ENCODE results near the gene KDM5B.

The KDM5B gene

DNA sequence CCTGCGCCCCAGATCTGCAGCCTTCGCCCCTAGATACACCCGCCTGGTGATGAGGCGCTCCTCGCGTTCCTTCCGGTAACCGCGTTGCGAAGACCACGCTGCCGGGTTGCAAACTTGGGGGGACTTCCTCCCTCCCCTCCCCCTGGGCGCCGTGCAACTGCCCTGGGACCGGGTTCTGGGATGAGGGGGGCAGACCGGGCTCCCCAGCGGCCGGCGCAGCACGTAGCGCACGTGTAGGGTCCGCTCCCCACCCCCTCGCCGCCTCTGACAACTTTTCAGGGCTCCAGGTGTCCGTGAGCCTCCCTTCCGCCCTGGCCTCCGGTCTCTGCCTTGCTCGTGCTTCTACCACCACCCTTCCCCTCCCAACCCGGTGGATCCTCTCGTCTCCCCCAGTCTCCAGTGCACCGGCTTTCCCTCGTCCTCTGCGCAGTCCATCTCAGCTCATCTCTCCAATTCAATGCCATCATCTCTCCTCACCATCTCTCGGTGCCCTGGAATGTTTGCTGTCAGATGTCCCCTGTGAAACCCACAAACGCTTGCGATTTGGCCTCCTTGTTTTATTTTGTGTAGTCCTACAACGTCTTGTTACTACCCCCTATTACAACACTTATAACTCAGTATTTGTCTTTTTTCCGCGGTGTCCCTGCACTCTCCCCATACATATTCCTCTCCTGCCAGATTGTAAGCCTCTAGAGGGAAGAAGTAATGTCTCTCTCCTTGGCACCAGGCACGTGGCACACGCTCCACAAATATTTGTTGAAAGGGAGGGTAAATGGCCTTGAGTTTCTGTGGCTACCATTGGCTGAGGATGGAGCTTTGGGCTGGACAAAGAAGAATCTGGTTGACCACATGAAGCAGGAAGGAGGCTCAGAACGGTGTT is 3.3 kb upstream of the KDM5B start:
- H3K9ac ChIP-seq (ENCODE audit: low read depth, low read length): peak overlapping the region; percentile 83

DNA sequence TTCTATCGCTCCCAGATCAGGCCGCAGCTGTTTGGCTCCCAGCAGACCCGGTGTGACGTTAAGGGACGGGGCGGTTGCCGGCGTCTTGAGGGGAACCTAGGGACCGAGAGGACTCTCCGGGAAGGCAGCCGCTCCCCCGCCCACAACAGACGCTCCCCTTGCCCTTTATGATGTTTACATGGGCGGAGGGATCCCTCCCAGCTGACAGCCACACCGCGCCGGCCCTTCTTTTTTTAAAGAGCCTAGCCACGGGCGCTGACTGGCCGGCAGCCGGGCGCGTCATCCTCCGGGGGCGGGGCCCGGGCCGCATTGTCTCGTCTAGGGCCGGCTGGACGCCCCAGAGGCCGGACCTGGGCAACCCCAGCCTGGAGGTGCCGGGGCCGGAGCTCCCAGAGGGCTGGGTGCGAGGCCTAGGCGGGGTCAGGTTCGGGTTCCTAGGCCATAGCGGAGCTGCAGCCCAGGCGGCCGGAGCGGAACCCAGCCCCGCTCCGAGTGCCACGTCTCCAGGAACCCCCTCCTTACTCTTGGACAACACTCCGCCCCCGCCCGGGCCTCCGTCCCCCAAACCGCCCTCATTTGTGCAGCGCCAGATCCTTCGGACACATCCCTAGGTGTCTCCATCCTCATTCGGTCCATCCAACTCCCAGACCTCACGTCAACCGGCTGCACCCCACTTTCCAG is 2.5 kb upstream of the KDM5B start, which contains the start of gene PCAT6:
Gene PCAT6, plus strand, starts transcription at position 340 of the 681 bp plus-strand sequence.
- peaks cover 15% of the 10 kb centered on the region for H3K4me1 ChIP-seq (ENCODE audit: control insufficient read depth, insufficient read depth, low read length)
- peak within 1 kb of the TSS; percentile 83 for H3K9ac ChIP-seq (ENCODE audit: low read depth, low read length)
- H3K27me3 ChIP-seq (ENCODE audit: control insufficient read depth, insufficient read depth, low read length): peaks cover 21% of the 10 kb centered on the region
- H3K4me3 ChIP-seq (ENCODE audit: low read length): peak within 1 kb of the TSS; percentile 75
- H3K9me3 ChIP-seq (replicated peaks; ENCODE audit: low read length): no peaks in the 10 kb centered on the region
- no peaks in the 10 kb centered on the region for H3K36me3 ChIP-seq (ENCODE audit: insufficient read depth, low read length)
- H3K4me2 ChIP-seq (ENCODE audit: low read length): peak within 1 kb of the TSS; percentile 100

More for the DNA sequence above, 3.3 kb upstream of the KDM5B start:
- Histone ChIP-seq H3K4me3 (ENCODE audit: low read length) (peak overlapping the region; percentile 75), H3K36me3 (ENCODE audit: insufficient read depth, low read length) (no peaks in the 10 kb centered on the region), H3K4me2 (ENCODE audit: low read length) (peak overlapping the region; percentile 100), H3K4me1 (ENCODE audit: control insufficient read depth, insufficient read depth, low read length) (peaks cover 9% of the 10 kb centered on the region), H3K27me3 (ENCODE audit: control insufficient read depth, insufficient read depth, low read length) (peaks cover 25% of the 10 kb centered on the region), H3K9me3 (replicated peaks; ENCODE audit: low read length) (no peaks in the 10 kb centered on the region)

DNA sequence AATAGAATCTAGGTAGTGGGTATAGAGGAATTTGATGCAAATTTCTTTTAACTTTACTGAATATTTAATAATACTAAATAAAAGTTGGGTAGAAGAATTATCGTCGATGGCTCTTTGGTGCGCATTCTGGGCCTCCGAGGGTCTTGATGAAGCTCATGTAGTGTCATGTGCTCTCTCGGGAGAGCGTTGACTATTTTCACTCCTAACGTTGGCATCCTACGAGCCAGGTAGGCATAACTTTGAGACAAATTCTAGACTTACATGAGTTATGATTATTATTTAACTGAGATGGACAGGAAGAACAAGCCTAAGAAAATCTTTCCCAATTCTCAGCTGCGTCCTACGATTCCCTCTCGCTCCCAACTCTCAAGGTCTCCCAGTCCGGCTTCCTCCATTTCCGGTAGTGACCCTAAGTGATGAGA is 2.0 kb upstream of the KDM5B start:
- H3K9ac ChIP-seq (ENCODE audit: low read depth, low read length): peak overlapping the region; percentile 83
- H3K27me3 ChIP-seq (ENCODE audit: control insufficient read depth, insufficient read depth, low read length): peaks cover 18% of the 10 kb centered on the region
- peaks cover 21% of the 10 kb centered on the region for H3K4me1 ChIP-seq (ENCODE audit: control insufficient read depth, insufficient read depth, low read length)
- no peaks in the 10 kb centered on the region for H3K9me3 ChIP-seq (replicated peaks; ENCODE audit: low read length)
- no peaks in the 10 kb centered on the region for H3K36me3 ChIP-seq (ENCODE audit: insufficient read depth, low read length)
- H3K4me2 ChIP-seq (ENCODE audit: low read length): peak overlapping the region; percentile 100
- peak overlapping the region; percentile 75 for H3K4me3 ChIP-seq (ENCODE audit: low read length)

DNA sequence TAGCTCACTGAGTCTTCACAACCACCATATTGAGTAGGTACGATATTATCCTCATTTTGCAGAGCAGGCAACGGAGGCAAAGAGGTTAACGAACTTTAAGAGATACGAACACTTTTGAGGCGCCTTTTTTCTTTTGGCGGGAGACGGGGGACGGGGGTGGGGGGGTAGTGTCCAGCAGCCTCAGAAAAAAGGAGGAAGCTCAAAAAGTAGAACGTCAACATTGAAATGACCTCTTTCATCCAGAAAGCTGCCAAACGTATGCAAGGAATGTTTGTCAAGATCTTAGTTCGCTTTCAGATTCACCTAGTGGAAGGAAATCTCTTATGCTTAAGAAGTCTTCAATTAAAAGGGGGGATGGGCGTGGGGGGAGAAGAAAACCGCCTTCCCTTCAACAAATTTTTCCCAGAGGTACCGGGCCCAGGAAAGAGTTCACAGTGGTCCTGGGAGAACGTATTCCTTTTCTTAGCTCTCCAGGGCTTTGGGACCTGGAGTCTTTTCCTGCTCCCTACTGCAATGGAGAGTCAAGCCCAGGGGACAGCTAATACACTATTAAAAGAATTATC is 1.5 kb upstream of the KDM5B start:
- H3K4me1 ChIP-seq (ENCODE audit: control insufficient read depth, insufficient read depth, low read length): peaks cover 25% of the 10 kb centered on the region
- H3K4me2 ChIP-seq (ENCODE audit: low read length): peak overlapping the region; percentile 100
- H3K9ac ChIP-seq (ENCODE audit: low read depth, low read length): peak overlapping the region; percentile 83
- H3K4me3 ChIP-seq (ENCODE audit: low read length): no peak overlapping the region
- no peaks in the 10 kb centered on the region for H3K36me3 ChIP-seq (ENCODE audit: insufficient read depth, low read length)
- H3K27me3 ChIP-seq (ENCODE audit: control insufficient read depth, insufficient read depth, low read length): peaks cover 13% of the 10 kb centered on the region
- no peaks in the 10 kb centered on the region for H3K9me3 ChIP-seq (replicated peaks; ENCODE audit: low read length)

DNA sequence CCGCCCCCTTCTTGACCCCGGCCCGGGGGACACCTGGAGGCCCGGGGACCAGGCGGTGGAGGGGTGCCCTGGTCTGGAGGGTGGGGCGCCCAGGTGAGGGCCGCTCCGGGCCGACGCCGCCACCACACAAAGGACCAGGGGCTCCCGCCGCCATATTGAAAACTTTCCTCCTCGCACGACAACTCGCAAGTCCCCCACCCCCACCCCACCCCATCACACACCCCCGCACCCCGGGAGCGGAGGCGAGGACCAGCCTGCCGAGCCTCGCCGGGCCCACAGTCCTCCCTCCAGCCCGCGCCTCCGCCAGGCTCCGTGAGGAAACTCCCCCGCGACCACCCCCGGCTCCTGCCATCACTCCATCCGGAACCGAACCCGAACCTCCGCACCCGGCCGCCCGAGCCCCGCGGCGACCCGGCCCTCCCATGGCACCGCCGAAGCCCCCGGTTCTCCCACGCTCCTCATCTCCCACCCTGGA is 733 bp downstream of the KDM5B start:
- Histone ChIP-seq H3K4me2 (ENCODE audit: low read length) (peak overlapping the region; percentile 82), H3K9ac (ENCODE audit: low read depth, low read length) (peak overlapping the region; percentile 88), H3K4me1 (ENCODE audit: control insufficient read depth, insufficient read depth, low read length) (peaks cover 42% of the 10 kb centered on the region), H3K9me3 (replicated peaks; ENCODE audit: low read length) (no peaks in the 10 kb centered on the region), H3K27me3 (ENCODE audit: control insufficient read depth, insufficient read depth, low read length) (peaks cover 8% of the 10 kb centered on the region), H3K36me3 (ENCODE audit: insufficient read depth, low read length) (no peaks in the 10 kb centered on the region), H3K4me3 (ENCODE audit: low read length) (peak overlapping the region; percentile 98)

DNA sequence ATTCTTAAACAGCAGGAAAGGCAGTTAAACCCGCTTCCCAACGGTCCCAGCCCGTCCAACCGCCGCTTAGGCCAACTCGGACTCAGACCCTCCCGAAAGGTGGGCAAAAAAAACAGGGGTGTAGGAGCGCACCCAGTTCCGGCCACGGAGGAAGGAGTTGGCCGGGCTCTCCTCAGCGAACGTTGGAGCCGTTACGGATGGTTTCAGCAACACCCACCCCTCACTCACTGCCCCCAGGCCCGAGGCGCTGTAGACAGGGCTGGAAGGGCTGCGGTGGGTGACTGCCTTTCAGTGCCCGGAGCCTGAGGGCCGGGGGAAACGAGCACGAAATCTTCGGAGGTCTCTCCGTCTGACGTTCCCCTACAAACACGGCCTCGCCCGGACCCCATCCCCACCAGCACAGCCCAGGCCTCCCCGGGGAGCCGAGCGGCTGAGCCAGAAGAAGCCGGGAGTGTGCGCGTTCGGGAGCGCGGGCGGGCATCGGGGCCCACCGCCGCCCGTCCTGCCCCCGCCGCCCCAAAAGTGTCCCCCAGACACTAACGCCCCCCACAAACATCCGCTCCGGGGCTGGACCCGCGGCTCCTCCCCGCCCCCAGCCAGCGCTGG is 1.3 kb downstream of the KDM5B start:
- peak overlapping the region; percentile 88 for H3K9ac ChIP-seq (ENCODE audit: low read depth, low read length)
- H3K4me2 ChIP-seq (ENCODE audit: low read length): peak overlapping the region; percentile 82
- peaks cover 6% of the 10 kb centered on the region for H3K27me3 ChIP-seq (ENCODE audit: control insufficient read depth, insufficient read depth, low read length)
- H3K4me1 ChIP-seq (ENCODE audit: control insufficient read depth, insufficient read depth, low read length): peaks cover 42% of the 10 kb centered on the region
- no peaks in the 10 kb centered on the region for H3K9me3 ChIP-seq (replicated peaks; ENCODE audit: low read length)
- peak overlapping the region; percentile 98 for H3K4me3 ChIP-seq (ENCODE audit: low read length)
- H3K36me3 ChIP-seq (ENCODE audit: insufficient read depth, low read length): no peaks in the 10 kb centered on the region

DNA sequence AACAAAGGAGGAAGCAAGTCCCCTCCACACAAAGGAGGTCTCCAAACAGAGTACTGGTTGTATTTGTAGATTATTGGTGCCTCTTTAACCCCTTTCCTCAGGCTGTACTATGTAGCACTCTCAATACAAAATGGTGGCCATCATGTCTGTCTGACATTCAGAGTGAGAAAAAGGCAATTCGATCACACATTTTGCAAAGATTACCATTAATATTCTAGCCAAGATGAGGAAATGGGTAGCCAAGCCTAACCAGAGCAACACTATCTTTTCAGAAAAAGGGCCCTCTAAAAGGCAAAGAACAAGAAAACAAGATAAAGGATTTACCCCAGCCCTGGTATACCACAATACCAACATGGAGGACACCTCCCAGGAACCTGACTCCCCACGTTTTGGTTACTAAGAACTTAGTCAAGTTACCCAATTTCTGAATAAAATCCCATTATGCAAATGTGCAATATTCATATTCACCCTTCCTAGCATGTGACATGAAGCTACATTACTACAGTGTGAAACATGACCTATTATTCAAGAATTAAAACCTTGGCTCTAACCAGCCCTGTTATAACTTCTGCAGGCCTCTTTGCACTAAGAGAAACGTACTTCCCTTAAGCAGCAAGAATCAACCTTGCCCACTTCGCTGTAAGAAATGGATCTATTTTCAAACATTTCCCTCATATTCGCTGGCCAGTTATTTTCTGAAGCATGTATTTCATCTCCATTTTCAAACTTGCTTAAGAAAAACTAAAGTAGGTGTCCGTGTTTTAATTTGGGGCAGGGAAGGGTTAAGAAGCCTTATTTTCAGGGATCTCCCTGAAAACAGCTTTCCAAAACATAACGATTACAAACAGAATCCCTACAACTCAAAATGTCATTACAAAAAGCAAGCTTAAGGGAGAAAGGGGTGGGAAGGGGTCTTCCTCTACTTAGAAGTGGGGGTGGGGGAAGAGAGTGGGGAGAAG is 2.1 kb downstream of the KDM5B start:
- H3K4me1 ChIP-seq (ENCODE audit: control insufficient read depth, insufficient read depth, low read length): peaks cover 35% of the 10 kb centered on the region
- peak overlapping the region; percentile 98 for H3K4me3 ChIP-seq (ENCODE audit: low read length)
- H3K9me3 ChIP-seq (replicated peaks; ENCODE audit: low read length): no peaks in the 10 kb centered on the region
- no peaks in the 10 kb centered on the region for H3K36me3 ChIP-seq (ENCODE audit: insufficient read depth, low read length)
- no peaks in the 10 kb centered on the region for H3K27me3 ChIP-seq (ENCODE audit: control insufficient read depth, insufficient read depth, low read length)
- H3K4me2 ChIP-seq (ENCODE audit: low read length): peak overlapping the region; percentile 82
- H3K9ac ChIP-seq (ENCODE audit: low read depth, low read length): peak overlapping the region; percentile 88

DNA sequence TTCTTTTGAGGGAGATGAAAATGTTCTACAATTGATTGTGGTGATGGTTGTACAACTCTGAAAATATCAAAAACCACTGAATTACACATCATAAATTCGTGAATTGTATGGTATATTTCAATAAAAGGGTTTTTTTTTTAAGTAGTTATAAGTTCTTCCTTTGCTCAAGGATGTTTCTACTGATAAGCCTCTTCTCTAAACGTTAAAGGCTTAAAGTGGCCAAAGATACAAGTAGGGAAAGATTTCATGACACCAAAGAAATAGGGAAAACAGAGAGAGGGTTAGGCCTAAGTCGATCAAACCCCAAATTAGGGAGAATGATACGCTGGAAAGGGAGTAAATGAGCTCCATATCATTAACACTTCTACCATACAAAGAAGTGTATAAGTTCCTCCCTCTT is 4.1 kb downstream of the KDM5B start:
- Histone ChIP-seq H3K4me2 (ENCODE audit: low read length) (peak overlapping the region; percentile 82), H3K27me3 (ENCODE audit: control insufficient read depth, insufficient read depth, low read length) (no peaks in the 10 kb centered on the region), H3K9ac (ENCODE audit: low read depth, low read length) (no peak overlapping the region), H3K9me3 (replicated peaks; ENCODE audit: low read length) (no peaks in the 10 kb centered on the region), H3K4me1 (ENCODE audit: control insufficient read depth, insufficient read depth, low read length) (peaks cover 34% of the 10 kb centered on the region), H3K4me3 (ENCODE audit: low read length) (no peak overlapping the region), H3K36me3 (ENCODE audit: insufficient read depth, low read length) (no peaks in the 10 kb centered on the region)

DNA sequence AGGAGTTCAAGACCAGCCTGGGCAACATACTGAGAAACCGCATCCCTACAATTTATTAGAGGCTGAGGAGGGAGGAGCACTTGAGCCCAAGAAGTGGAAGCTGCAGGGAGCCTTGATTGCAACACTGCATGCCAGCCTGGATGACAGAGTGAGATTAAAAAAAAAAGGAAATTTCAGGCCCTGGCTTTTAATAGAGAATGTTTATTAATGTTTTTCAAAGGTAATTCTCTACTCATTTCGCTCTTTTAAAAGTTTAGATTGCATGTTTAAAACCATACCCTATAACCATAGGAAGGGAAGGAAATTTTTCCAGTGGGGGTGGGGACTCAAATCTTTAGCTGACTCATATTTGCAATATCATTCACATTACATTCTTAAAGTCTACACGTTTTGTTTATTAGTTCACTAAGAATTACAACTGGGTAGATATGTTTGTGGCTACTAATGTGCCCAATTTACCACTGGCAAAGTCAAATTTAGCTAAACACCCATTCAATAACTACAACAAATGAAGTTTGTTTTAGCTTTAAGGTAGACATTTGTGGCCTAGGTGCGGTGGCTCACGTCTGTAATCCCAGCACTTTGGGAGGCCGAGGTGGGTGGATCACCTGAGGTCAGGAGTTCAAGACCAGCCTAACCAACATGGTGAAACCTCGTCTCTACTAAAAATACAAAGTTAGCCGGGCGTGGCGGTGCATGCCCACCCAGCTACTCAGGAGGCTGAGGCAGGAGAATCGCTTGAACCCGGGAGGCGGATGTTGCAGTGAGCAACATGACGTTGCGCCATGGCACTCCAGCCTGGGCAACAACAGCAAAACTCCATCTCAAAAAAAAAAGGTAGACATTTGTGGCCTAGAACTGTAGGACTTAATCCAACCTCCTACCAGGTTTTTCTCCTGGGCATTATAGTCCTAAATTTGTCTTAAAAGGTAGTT is 5.0 kb downstream of the KDM5B start:
- H3K4me1 ChIP-seq (ENCODE audit: control insufficient read depth, insufficient read depth, low read length): peaks cover 34% of the 10 kb centered on the region
- H3K36me3 ChIP-seq (ENCODE audit: insufficient read depth, low read length): no peaks in the 10 kb centered on the region
- no peaks in the 10 kb centered on the region for H3K9me3 ChIP-seq (replicated peaks; ENCODE audit: low read length)
- H3K9ac ChIP-seq (ENCODE audit: low read depth, low read length): no peak overlapping the region
- H3K4me2 ChIP-seq (ENCODE audit: low read length): peak overlapping the region; percentile 39
- H3K4me3 ChIP-seq (ENCODE audit: low read length): no peak overlapping the region
- no peaks in the 10 kb centered on the region for H3K27me3 ChIP-seq (ENCODE audit: control insufficient read depth, insufficient read depth, low read length)

DNA sequence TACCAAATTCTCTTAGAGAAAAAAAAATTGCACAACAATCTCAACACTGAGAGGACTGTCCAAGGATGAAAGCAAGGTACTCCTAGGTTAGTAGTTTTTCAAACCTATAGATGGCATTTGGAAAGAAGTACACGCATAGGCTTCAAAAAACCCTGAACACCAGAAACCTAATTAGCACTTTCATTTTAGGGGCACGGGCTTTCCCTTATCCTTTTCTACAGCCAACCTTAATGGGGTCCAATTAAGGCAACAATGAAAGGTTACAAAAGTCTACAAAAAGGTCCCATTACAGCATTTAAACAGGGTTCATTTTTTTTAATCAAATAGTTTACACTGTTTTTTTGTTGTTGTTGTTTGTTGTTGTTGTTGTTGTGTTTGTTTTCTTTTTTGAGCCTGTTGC is 6.2 kb downstream of the KDM5B start:
- H3K4me1 ChIP-seq (ENCODE audit: control insufficient read depth, insufficient read depth, low read length): peaks cover 34% of the 10 kb centered on the region
- no peak overlapping the region for H3K4me2 ChIP-seq (ENCODE audit: low read length)
- H3K27me3 ChIP-seq (ENCODE audit: control insufficient read depth, insufficient read depth, low read length): no peaks in the 10 kb centered on the region

More for the DNA sequence above, 6.2 kb downstream of the KDM5B start:
- Histone ChIP-seq H3K9me3 (replicated peaks; ENCODE audit: low read length) (no peaks in the 10 kb centered on the region), H3K9ac (ENCODE audit: low read depth, low read length) (no peak overlapping the region), H3K36me3 (ENCODE audit: insufficient read depth, low read length) (no peaks in the 10 kb centered on the region), H3K4me3 (ENCODE audit: low read length) (no peak overlapping the region)
